Measurements from ENCODE around the gene MEGF10. TPM values are rescaled to one million over a fixed set of nuclear protein-coding genes. Genes with fewer than 3 reads are reported as not detected.

The MEGF10 gene
- total and polyA plus RNA-seq, 12 donors, result 0.94 to 45.1 (median 9.1) TPM

GRCh38 chr5:127446626-127447025 lies 156.0 kb downstream of the MEGF10 start:
- intact Hi-C loops (cut with DNase I), result no loop called here
- no peaks in the 10 kb centered on the region for H3K4me1 ChIP-seq (replicated peaks in 1 of 2)
- no peaks in the 10 kb centered on the region for H3K9me3 ChIP-seq (replicated peaks in 1 of 3)

DNA sequence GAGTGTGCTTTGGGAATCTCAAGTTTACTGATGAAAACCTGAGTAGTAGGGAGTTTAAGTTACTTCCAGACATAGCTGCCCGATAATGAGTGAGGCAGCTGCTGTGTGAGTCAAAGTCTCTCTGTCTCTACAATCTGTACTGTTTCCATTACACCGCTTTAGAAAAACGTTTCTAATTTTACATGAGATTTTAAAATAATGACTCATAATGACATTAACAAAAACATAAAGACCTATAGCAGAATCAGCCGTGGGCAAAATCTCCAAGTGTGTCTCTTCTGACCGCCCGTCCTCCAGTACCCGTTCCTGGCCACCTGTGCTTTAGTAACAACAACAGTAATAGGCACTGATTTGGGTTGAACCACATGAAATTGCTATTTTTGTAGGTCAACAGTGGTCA lies 157.2 kb downstream of the MEGF10 start:
- 76 to 85% (median 82%) methylated on average over 7 of the region's 7 CpGs for WGBS, 4 donors
- intact Hi-C loops (cut with DNase I), result no loop called here
- DNase-seq, result no peak
- Histone ChIP-seq H3K27ac (no peak overlapping the region), H3K9me3 (replicated peaks in 1 of 3) (no peaks in the 10 kb centered on the region), H3K4me1 (replicated peaks in 1 of 2) (no peaks in the 10 kb centered on the region), H3K27me3 (no peaks in the 10 kb centered on the region), H3K4me3 (no peak overlapping the region), H3K36me3 (replicated peaks in 1 of 2) (no peaks in the 10 kb centered on the region)
- TF ChIP-seq, protein P1, sequence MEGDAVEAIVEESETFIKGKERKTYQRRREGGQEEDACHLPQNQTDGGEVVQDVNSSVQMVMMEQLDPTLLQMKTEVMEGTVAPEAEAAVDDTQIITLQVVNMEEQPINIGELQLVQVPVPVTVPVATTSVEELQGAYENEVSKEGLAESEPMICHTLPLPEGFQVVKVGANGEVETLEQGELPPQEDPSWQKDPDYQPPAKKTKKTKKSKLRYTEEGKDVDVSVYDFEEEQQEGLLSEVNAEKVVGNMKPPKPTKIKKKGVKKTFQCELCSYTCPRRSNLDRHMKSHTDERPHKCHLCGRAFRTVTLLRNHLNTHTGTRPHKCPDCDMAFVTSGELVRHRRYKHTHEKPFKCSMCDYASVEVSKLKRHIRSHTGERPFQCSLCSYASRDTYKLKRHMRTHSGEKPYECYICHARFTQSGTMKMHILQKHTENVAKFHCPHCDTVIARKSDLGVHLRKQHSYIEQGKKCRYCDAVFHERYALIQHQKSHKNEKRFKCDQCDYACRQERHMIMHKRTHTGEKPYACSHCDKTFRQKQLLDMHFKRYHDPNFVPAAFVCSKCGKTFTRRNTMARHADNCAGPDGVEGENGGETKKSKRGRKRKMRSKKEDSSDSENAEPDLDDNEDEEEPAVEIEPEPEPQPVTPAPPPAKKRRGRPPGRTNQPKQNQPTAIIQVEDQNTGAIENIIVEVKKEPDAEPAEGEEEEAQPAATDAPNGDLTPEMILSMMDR (IDR thresholded peaks at IDR 0.05), result no peak
- TF ChIP-seq POLR2A (IDR thresholded peaks at IDR 0.05), result no peak

More at GRCh38 chr5:127446626-127447025, 156.0 kb downstream of the MEGF10 start:
- H3K27ac ChIP-seq, result no peak overlapping the region
- no peaks in the 10 kb centered on the region for H3K27me3 ChIP-seq
- no peak overlapping the region for H3K4me3 ChIP-seq
- no peaks in the 10 kb centered on the region for H3K36me3 ChIP-seq (replicated peaks in 1 of 2)
- DNase-seq, result no peak
- 89 to 96% (median 91%) methylated on average over 2 of the region's 2 CpGs for WGBS, 4 donors
- TF ChIP-seq, protein P1 (IDR thresholded peaks at IDR 0.05), result no peak
- TF ChIP-seq POLR2A (IDR thresholded peaks at IDR 0.05), result no peak

DNA sequence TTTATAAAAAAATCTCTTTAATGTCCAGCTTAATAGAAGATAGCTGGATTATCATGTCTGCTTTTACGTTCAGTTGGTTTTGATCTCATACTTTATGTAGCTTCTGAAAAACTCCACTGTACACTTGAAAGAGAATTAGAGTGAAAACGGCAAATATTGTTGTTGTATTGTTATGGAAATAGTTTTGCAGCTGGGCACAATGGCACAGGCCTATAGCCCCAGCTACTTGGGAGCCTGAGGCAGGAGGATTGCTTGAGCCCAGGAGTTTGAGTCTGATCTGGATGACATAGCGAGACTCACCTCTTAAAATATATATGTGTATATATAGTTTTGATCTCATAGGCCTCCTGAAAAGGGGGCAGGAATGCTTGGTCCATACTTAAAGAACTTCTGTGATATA lies 159.4 kb downstream of the MEGF10 start:
- H3K4me3 ChIP-seq, result no peak overlapping the region
- TF ChIP-seq, protein P1 (IDR thresholded peaks at IDR 0.05), result no peak
- TF ChIP-seq POLR2A (IDR thresholded peaks at IDR 0.05), result no peak
- no peaks in the 10 kb centered on the region for H3K36me3 ChIP-seq (replicated peaks in 1 of 2)
- no peak overlapping the region for H3K27ac ChIP-seq
- no peak for DNase-seq
- no peaks in the 10 kb centered on the region for H3K27me3 ChIP-seq
- H3K4me1 ChIP-seq (replicated peaks in 1 of 2), result no peaks in the 10 kb centered on the region
- WGBS, 4 donors, result 84 to 93% (median 90%) methylated on average over 3 of the region's 3 CpGs
- intact Hi-C loops (cut with DNase I), result no loop called here
- H3K9me3 ChIP-seq (replicated peaks in 1 of 3), result no peaks in the 10 kb centered on the region

DNA sequence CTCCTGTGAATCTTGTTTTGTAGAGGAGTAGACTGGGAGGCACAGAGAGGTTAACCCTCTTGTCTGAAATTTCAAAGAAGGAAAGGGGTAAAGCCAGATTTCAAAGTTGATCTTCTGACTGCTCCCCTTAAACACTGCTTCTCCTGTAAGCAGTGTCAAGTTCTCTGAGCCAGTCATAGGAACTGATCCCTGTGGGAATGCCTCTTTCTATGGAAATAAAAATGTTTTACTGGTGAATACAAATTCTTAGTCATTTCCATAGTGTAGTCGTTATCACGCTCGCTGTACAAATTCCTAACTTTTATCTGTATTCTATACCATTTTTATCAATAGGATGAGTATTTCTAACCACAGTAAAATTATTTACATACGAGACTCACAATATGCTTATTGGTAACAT lies 160.5 kb downstream of the MEGF10 start:
- H3K4me3 ChIP-seq, result no peak overlapping the region
- TF ChIP-seq, protein P1 (IDR thresholded peaks at IDR 0.05), result no peak
- TF ChIP-seq POLR2A (IDR thresholded peaks at IDR 0.05), result no peak
- DNase-seq, result no peak
- H3K36me3 ChIP-seq (replicated peaks in 1 of 2), result no peaks in the 10 kb centered on the region
- H3K9me3 ChIP-seq (replicated peaks in 1 of 3), result no peaks in the 10 kb centered on the region
- H3K27ac ChIP-seq, result no peak overlapping the region
- H3K27me3 ChIP-seq, result no peaks in the 10 kb centered on the region
- no peaks in the 10 kb centered on the region for H3K4me1 ChIP-seq (replicated peaks in 1 of 2)
- 90 to 94% (median 92%) methylated on average over 4 of the region's 4 CpGs for WGBS, 4 donors
- intact Hi-C loops (cut with DNase I), result no loop called here
